Subcutaneous abdominal adipose tissue (tissue), 5 donors: ENCODE results near the gene PLG.
"Not testable (repeated sequence)": the region's sequence is repeated elsewhere in the genome, so short reads cannot be mapped to it uniquely, and the experiment has no call there.

Source experiments
- H3K27ac ChIP-seq: one replicate; pipeline ENCODE4 v1.7.0; 2013; ENCODE audit warnings: low read depth, mild to moderate bottlenecking, inconsistent platforms, low read length, moderate library complexity
- H3K27me3 ChIP-seq, 5 donors: one replicate each; pipeline ENCODE4 v1.7.0; 2013; ENCODE audit warnings: low read length in 5 of 5, inconsistent platforms in 1 of 5; ENCODE audit not compliant: control insufficient read depth in 5 of 5, insufficient read depth in 4 of 5
- H3K36me3 ChIP-seq, 5 donors: one replicate each; pipeline ENCODE4 v1.7.0; 2013; ENCODE audit warnings: low read length in 5 of 5; ENCODE audit not compliant: control insufficient read depth in 5 of 5, insufficient read depth in 5 of 5
- H3K4me1 ChIP-seq, 5 donors: one replicate each; pipeline ENCODE4 v1.7.0; 2013; ENCODE audit warnings: low read length in 5 of 5, mild to moderate bottlenecking in 3 of 5, moderate library complexity in 1 of 5; ENCODE audit not compliant: control insufficient read depth in 5 of 5, insufficient read depth in 5 of 5
- H3K4me3 ChIP-seq, 5 donors: one replicate each; pipeline ENCODE4 v1.7.0; 2013; ENCODE audit warnings: low read length in 5 of 5, low read depth in 1 of 5
- H3K9ac ChIP-seq, 5 donors: one replicate each; pipeline ENCODE4 v1.7.0; 2013; ENCODE audit warnings: low read length in 5 of 5, mild to moderate bottlenecking in 4 of 5, moderate library complexity in 3 of 5
- H3K9me3 ChIP-seq, 5 donors: one replicate each; pipeline ENCODE4 v1.7.0; 2013; ENCODE audit warnings: low read length in 5 of 5; ENCODE audit not compliant: control insufficient read depth in 5 of 5
- donor health status: healthy.
- donor health status: healthy.
- donor health status: healthy.
- donor health status: healthy.
- donor health status: healthy.

PLG gene

GRCh38 chr6:160799801-160800506 is 97.9 kb downstream of the PLG start:
- H3K27me3 ChIP-seq = no peaks in the 10 kb centered on the region
- H3K4me1 ChIP-seq = no peaks in the 10 kb centered on the region

GRCh38 chr6:160801418-160801817 is 99.4 kb downstream of the PLG start:
- no peaks in the 10 kb centered on the region for H3K4me1 ChIP-seq
- no peaks in the 10 kb centered on the region for H3K27me3 ChIP-seq
- H3K9ac ChIP-seq = no peak overlapping the region
- no peaks in the 10 kb centered on the region for H3K36me3 ChIP-seq
- H3K4me3 ChIP-seq = no peak overlapping the region
- peaks cover 0 to 6% (median 0%) of the 10 kb centered on the region in 5 donors for H3K9me3 ChIP-seq
- H3K27ac ChIP-seq = no peak overlapping the region

More at GRCh38 chr6:160799801-160800506, 97.9 kb downstream of the PLG start:
- Histone ChIP-seq H3K27ac (no peak overlapping the region), H3K9me3 (peaks cover 0 to 6% (median 0%) of the 10 kb centered on the region in 5 donors), H3K4me3 (no peak overlapping the region), H3K36me3 (no peaks in the 10 kb centered on the region), H3K9ac (no peak overlapping the region)

GRCh38 chr6:160802049-160802448 is 100.0 kb downstream of the PLG start:
- H3K4me3 ChIP-seq, H3K27me3 ChIP-seq, H3K36me3 ChIP-seq, H3K9ac ChIP-seq, H3K4me1 ChIP-seq, H3K27ac ChIP-seq, H3K9me3 ChIP-seq: not testable (repeated sequence)
